Activated CD4-positive, alpha-beta T cell treated with anti-CD3 and anti-CD28 coated beads, Interleukin-2, amount 50 U/mL, for 1 hour (primary cell): Measurements from ENCODE around the gene COLEC11.
"Not testable (repeated sequence)": the region's sequence is repeated elsewhere in the genome, so short reads cannot be mapped to it uniquely, and the experiment has no call there.

Experiments
- DNase-seq: peaks from one replicate; pipeline ENCODE4 v3.0.0-alpha.2; 2020

The COLEC11 gene

GRCh38 chr2:3594493-3595281, at the start of gene COLEC11:
TSS of gene COLEC11 (plus strand) at chr2:3595112. CDS start at chr2:3604341, 9,229 bp downstream.
- no peak for DNase-seq

- no peak for DNase-seq
Measured at GRCh38 chr2:3545788-3546478, 49.0 kb upstream of the COLEC11 start.

GRCh38 chr2:3547915-3548314, 47.0 kb upstream of the COLEC11 start:
- DNase-seq = no peak

GRCh38 chr2:3553946-3554345, 41.0 kb upstream of the COLEC11 start:
- DNase-seq = no peak

- no peak for DNase-seq
Measured at GRCh38 chr2:3557639-3558204, 37.2 kb upstream of the COLEC11 start.

GRCh38 chr2:3558205-3559014, 36.5 kb upstream of the COLEC11 start, which contains the start of gene RNASEH1:
TSS of gene RNASEH1 (minus strand) at chr2:3558333. CDS start at chr2:3558260, 73 bp downstream.
- DNase-seq = peak; percentile 99

- no peak for DNase-seq
Measured at GRCh38 chr2:3563521-3563976, 31.4 kb upstream of the COLEC11 start.

- DNase-seq = no peak
Measured at GRCh38 chr2:3565117-3565516, 29.8 kb upstream of the COLEC11 start.

- DNase-seq = no peak
Measured at GRCh38 chr2:3566806-3567205, 28.1 kb upstream of the COLEC11 start.

GRCh38 chr2:3569656-3570055, 25.3 kb upstream of the COLEC11 start:
- DNase-seq = not testable (repeated sequence)

GRCh38 chr2:3571284-3571683, 23.6 kb upstream of the COLEC11 start:
- no peak for DNase-seq

- no peak for DNase-seq
Measured at GRCh38 chr2:3572620-3573019, 22.3 kb upstream of the COLEC11 start.

- DNase-seq = no peak
Measured at GRCh38 chr2:3574155-3574554, 20.8 kb upstream of the COLEC11 start.

GRCh38 chr2:3575534-3576262, 19.2 kb upstream of the COLEC11 start:
- DNase-seq = peak; percentile 29

- DNase-seq = not testable (repeated sequence)
Measured at GRCh38 chr2:3576263-3576630, 18.7 kb upstream of the COLEC11 start.

- DNase-seq = no peak
Measured at GRCh38 chr2:3578987-3579386, 15.9 kb upstream of the COLEC11 start.

- DNase-seq = no peak
Measured at GRCh38 chr2:3580449-3580848, 14.5 kb upstream of the COLEC11 start.

GRCh38 chr2:3581367-3582262, 13.3 kb upstream of the COLEC11 start:
- no peak for DNase-seq

GRCh38 chr2:3584076-3584475, 10.8 kb upstream of the COLEC11 start:
- no peak for DNase-seq

- DNase-seq = no peak
Measured at GRCh38 chr2:3584608-3585260, 10.2 kb upstream of the COLEC11 start.
